GM18505 (cell line): Measurements from ENCODE around the gene SPACA4.
"Not testable (repeated sequence)": the region's sequence is repeated elsewhere in the genome, so short reads cannot be mapped to it uniquely, and the experiment has no call there.

ENCODE experiments used
- ATAC-seq: cut with Tn5 transposase; IDR thresholded peaks from one replicate; pipeline ENCODE4 v1.9.1; 2021; ENCODE audit not compliant: unreplicated experiment
- POLR2A ChIP-seq: IDR thresholded peaks from 4 replicates; pipeline ENCODE4 v1.6.1; 2011; ENCODE audit warnings: borderline replicate concordance; ENCODE audit not compliant: insufficient read depth, insufficient read length; ENCODE audit errors: extremely low read depth

SPACA4 gene

GRCh38 chr19:48629599-48630295 is 23.2 kb downstream of the SPACA4 start:
- no peak for ATAC-seq
- TF ChIP-seq POLR2A: peak; percentile 21

- no peak for ATAC-seq
- TF ChIP-seq POLR2A: no peak
Observed at GRCh38 chr19:48630296-48631063, 23.9 kb downstream of the SPACA4 start.

- no peak for TF ChIP-seq POLR2A
- ATAC-seq: no peak
Observed at GRCh38 chr19:48631225-48631624, 24.7 kb downstream of the SPACA4 start.

- not testable (repeated sequence) for ATAC-seq
Observed at GRCh38 chr19:48632286-48632685, 25.7 kb downstream of the SPACA4 start.

GRCh38 chr19:48632692-48633147 is 26.2 kb downstream of the SPACA4 start:
- TF ChIP-seq POLR2A: no peak
- no peak for ATAC-seq

GRCh38 chr19:48633148-48634035 is 26.9 kb downstream of the SPACA4 start:
- TF ChIP-seq POLR2A: no peak
- ATAC-seq: no peak

- no peak for TF ChIP-seq POLR2A
- ATAC-seq: no peak
Observed at GRCh38 chr19:48634036-48634342, 27.4 kb downstream of the SPACA4 start.

GRCh38 chr19:48634424-48635262 is 28.1 kb downstream of the SPACA4 start:
- peak; percentile 70 for TF ChIP-seq POLR2A
- peak; percentile 18 for ATAC-seq

- ATAC-seq: no peak
- TF ChIP-seq POLR2A: no peak
Observed at GRCh38 chr19:48635263-48635965, 28.9 kb downstream of the SPACA4 start.

GRCh38 chr19:48635966-48636858 is 29.7 kb downstream of the SPACA4 start:
- TF ChIP-seq POLR2A: no peak
- ATAC-seq: no peak

- peak; percentile 0 for ATAC-seq
- TF ChIP-seq POLR2A: peak; percentile 44
Observed at GRCh38 chr19:48636859-48637448, 30.4 kb downstream of the SPACA4 start, which contains the start of gene DBP. Gene DBP (minus strand): TSS chr19:48637379. CDS start chr19:48636994, 385 bp downstream.

- peak; percentile 60 for ATAC-seq
- no peak for TF ChIP-seq POLR2A
Observed at GRCh38 chr19:48637449-48637947, 31.0 kb downstream of the SPACA4 start.
